Measurements from ENCODE around the gene NOP53.
"Not testable (repeated sequence)": the region's sequence is repeated elsewhere in the genome, so short reads cannot be mapped to it uniquely, and the experiment has no call there.

The NOP53 gene

GRCh38 chr19:47780215-47780551, 34.8 kb downstream of the NOP53 start:
- DNase-seq, result no peak
- Histone ChIP-seq H3K36me3 (replicated peaks) (peaks cover 32% of the 10 kb centered on the region), H3K27ac (no peak overlapping the region), H3K27me3 (replicated peaks) (no peaks in the 10 kb centered on the region), H3K4me3 (ENCODE audit: low read depth, low read length) (peak overlapping the region; percentile 88)
- in situ Hi-C loops (cut with HindIII; ENCODE audit: low pct_ligation_motif_present, low sequenced_read_pairs), result no loop called here
- no peak for TF ChIP-seq CTCF (IDR thresholded peaks at IDR 0.05; ENCODE audit: low read depth, low read length, missing control alignments)

GRCh38 chr19:47781590-47782262, 36.4 kb downstream of the NOP53 start:
- in situ Hi-C loops (cut with HindIII; ENCODE audit: low pct_ligation_motif_present, low sequenced_read_pairs), result no loop called here
- no peak for TF ChIP-seq CTCF (IDR thresholded peaks at IDR 0.05; ENCODE audit: low read depth, low read length, missing control alignments)
- no peaks in the 10 kb centered on the region for H3K27me3 ChIP-seq (replicated peaks)
- H3K36me3 ChIP-seq (replicated peaks), result peaks cover 44% of the 10 kb centered on the region
- DNase-seq, result no peak
- H3K27ac ChIP-seq, result no peak overlapping the region
- no peak overlapping the region for H3K4me3 ChIP-seq (ENCODE audit: low read depth, low read length)

- in situ Hi-C loops (cut with HindIII; ENCODE audit: low pct_ligation_motif_present, low sequenced_read_pairs), result no loop called here
- Histone ChIP-seq H3K27me3 (replicated peaks) (no peaks in the 10 kb centered on the region), H3K36me3 (replicated peaks) (peaks cover 40% of the 10 kb centered on the region), H3K4me3 (ENCODE audit: low read depth, low read length) (no peak overlapping the region), H3K27ac (no peak overlapping the region)
- no peak for TF ChIP-seq CTCF (IDR thresholded peaks at IDR 0.05; ENCODE audit: low read depth, low read length, missing control alignments)
- no peak for DNase-seq
These were observed 41.2 kb downstream of the NOP53 start for GRCh38 chr19:47786566-47786965.

- peaks cover 36% of the 10 kb centered on the region for H3K36me3 ChIP-seq (replicated peaks)
- in situ Hi-C loops (cut with HindIII; ENCODE audit: low pct_ligation_motif_present, low sequenced_read_pairs); H3K27ac ChIP-seq; H3K27me3 ChIP-seq (replicated peaks); H3K4me3 ChIP-seq (ENCODE audit: low read depth, low read length); DNase-seq: not testable (repeated sequence)
These were observed 42.0 kb downstream of the NOP53 start for GRCh38 chr19:47787307-47787706.

GRCh38 chr19:47789811-47790210, 44.5 kb downstream of the NOP53 start:
- in situ Hi-C loops (cut with HindIII; ENCODE audit: low pct_ligation_motif_present, low sequenced_read_pairs); DNase-seq; H3K27ac ChIP-seq; H3K4me3 ChIP-seq (ENCODE audit: low read depth, low read length); H3K27me3 ChIP-seq (replicated peaks): not testable (repeated sequence)
- H3K36me3 ChIP-seq (replicated peaks), result peaks cover 17% of the 10 kb centered on the region

- Histone ChIP-seq H3K4me3 (ENCODE audit: low read depth, low read length) (no peak overlapping the region), H3K36me3 (replicated peaks) (peaks cover 13% of the 10 kb centered on the region), H3K27ac (no peak overlapping the region), H3K27me3 (replicated peaks) (no peaks in the 10 kb centered on the region)
- peak; percentile 68 for DNase-seq
- in situ Hi-C loops (cut with HindIII; ENCODE audit: low pct_ligation_motif_present, low sequenced_read_pairs), result no loop called here
- TF ChIP-seq CTCF (IDR thresholded peaks at IDR 0.05; ENCODE audit: low read depth, low read length, missing control alignments), result peak; percentile 96
These were observed 45.1 kb downstream of the NOP53 start for GRCh38 chr19:47790398-47790814.

- Histone ChIP-seq H3K36me3 (replicated peaks) (no peaks in the 10 kb centered on the region), H3K4me3 (ENCODE audit: low read depth, low read length) (no peak overlapping the region), H3K27ac (no peak overlapping the region), H3K27me3 (replicated peaks) (no peaks in the 10 kb centered on the region)
- in situ Hi-C loops (cut with HindIII; ENCODE audit: low pct_ligation_motif_present, low sequenced_read_pairs), result no loop called here
- DNase-seq, result no peak
- TF ChIP-seq CTCF (IDR thresholded peaks at IDR 0.05; ENCODE audit: low read depth, low read length, missing control alignments), result no peak
These were observed 47.3 kb downstream of the NOP53 start for GRCh38 chr19:47792616-47793015.

All from brain microvascular endothelial cell (primary cell).